ENCODE results near the gene BACE2. TPM values are rescaled to one million over a fixed set of nuclear protein-coding genes. Genes with fewer than 3 reads are reported as not detected.

The BACE2 gene
- total and polyA plus RNA-seq, 11 donors: 3.8 to 30.3 (median 15.6) TPM

DNA sequence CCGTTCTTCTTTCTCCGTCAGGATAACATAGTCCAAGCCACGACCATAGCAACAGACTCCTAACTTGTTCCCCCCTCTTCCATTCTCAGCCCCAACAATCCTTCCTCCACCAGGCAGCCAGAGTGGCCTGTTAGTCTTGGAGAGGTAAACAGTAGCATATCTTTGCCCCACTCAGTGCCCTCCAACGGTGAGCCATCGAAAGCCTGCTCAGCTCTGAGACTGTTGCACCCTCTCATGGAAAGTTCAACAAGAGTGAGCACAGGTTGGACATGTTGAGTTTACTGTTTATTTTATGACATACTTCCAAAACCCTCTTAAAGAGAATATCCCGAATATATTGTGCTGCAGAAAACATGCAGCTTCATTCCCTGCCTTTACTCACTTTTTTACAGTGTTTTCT lies 30.1 kb upstream of the BACE2 start:
- ATAC-seq (no peak), DNase-seq (no peak)
- no peak overlapping the region for H3K4me3 ChIP-seq
- TF ChIP-seq, protein P1, sequence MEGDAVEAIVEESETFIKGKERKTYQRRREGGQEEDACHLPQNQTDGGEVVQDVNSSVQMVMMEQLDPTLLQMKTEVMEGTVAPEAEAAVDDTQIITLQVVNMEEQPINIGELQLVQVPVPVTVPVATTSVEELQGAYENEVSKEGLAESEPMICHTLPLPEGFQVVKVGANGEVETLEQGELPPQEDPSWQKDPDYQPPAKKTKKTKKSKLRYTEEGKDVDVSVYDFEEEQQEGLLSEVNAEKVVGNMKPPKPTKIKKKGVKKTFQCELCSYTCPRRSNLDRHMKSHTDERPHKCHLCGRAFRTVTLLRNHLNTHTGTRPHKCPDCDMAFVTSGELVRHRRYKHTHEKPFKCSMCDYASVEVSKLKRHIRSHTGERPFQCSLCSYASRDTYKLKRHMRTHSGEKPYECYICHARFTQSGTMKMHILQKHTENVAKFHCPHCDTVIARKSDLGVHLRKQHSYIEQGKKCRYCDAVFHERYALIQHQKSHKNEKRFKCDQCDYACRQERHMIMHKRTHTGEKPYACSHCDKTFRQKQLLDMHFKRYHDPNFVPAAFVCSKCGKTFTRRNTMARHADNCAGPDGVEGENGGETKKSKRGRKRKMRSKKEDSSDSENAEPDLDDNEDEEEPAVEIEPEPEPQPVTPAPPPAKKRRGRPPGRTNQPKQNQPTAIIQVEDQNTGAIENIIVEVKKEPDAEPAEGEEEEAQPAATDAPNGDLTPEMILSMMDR (IDR thresholded peaks at IDR 0.05): no peak
- TF ChIP-seq POLR2A (IDR thresholded peaks at IDR 0.05): no peak
- no peaks in the 10 kb centered on the region for H3K36me3 ChIP-seq
- H3K27ac ChIP-seq: no peak overlapping the region
- intact Hi-C loops (cut with DNase I): no loop called here
- peaks cover 0 to 6% (median 0%) of the 10 kb centered on the region in 9 donors for H3K27me3 ChIP-seq
- peaks cover 0 to 16% (median 4%) of the 10 kb centered on the region in 12 donors for H3K4me1 ChIP-seq
- no peaks in the 10 kb centered on the region for H3K9me3 ChIP-seq
- 89 to 96% (median 91%) methylated on average over 6 of the region's 6 CpGs for WGBS, 4 donors

DNA sequence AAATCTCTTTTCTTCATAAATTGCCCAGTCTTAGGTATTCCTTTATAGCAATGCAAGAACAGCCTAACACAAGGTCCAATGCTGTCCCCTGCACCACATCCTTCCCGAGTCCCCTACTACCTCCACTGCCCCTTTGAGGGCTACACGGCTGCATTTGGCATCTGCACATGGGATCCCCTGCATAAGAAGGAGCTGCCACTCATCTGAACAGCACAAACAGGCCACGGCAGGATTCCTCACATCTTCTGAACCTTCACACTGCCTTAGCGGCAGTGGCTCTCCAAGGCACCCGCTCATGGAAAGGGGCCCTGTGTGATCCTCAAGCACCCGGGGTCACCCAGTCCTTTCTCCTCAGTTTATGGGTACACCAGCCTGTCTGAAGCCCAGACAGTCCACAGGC lies 29.2 kb upstream of the BACE2 start:
- no peaks in the 10 kb centered on the region for H3K9me3 ChIP-seq
- H3K27ac ChIP-seq: no peak overlapping the region
- WGBS, 4 donors: 89 to 97% (median 94%) methylated on average over 6 of the region's 6 CpGs
- no peaks in the 10 kb centered on the region for H3K36me3 ChIP-seq
- intact Hi-C loops (cut with DNase I): no loop called here
- no peak overlapping the region for H3K4me3 ChIP-seq
- H3K4me1 ChIP-seq: peaks cover 0 to 16% (median 4%) of the 10 kb centered on the region in 12 donors
- ATAC-seq (no peak), DNase-seq (no peak)
- peaks cover 0 to 6% (median 0%) of the 10 kb centered on the region in 9 donors for H3K27me3 ChIP-seq
- TF ChIP-seq, protein P1 (IDR thresholded peaks at IDR 0.05): no peak
- no peak for TF ChIP-seq POLR2A (IDR thresholded peaks at IDR 0.05)

DNA sequence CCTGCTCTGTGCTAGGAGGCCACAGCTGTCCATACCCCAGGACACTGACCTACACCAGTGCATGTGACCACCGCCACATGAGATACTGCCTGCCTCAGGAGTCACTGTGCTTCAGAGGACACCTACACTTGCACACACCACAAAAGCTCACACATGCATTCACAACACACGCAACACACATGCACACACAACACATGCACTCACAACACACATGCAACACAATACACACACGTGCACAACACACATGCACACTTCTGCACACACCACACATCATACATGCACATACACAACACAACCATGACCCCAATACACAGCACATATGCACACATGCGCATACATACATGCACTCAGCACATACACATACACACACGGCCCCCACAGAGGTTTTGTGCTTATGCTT lies 28.7 kb upstream of the BACE2 start:
- Histone ChIP-seq H3K4me1 (peaks cover 0 to 16% (median 4%) of the 10 kb centered on the region in 12 donors), H3K4me3 (no peak overlapping the region), H3K27me3 (peaks cover 0 to 6% (median 0%) of the 10 kb centered on the region in 9 donors), H3K9me3 (no peaks in the 10 kb centered on the region), H3K27ac (no peak overlapping the region), H3K36me3 (no peaks in the 10 kb centered on the region)
- WGBS, 4 donors: 86 to 93% (median 90%) methylated on average over 5 of the region's 5 CpGs
- DNase-seq (no peak), ATAC-seq (no peak)
- intact Hi-C loops (cut with DNase I): no loop called here
- TF ChIP-seq, protein P1 (IDR thresholded peaks at IDR 0.05): no peak
- no peak for TF ChIP-seq POLR2A (IDR thresholded peaks at IDR 0.05)

DNA sequence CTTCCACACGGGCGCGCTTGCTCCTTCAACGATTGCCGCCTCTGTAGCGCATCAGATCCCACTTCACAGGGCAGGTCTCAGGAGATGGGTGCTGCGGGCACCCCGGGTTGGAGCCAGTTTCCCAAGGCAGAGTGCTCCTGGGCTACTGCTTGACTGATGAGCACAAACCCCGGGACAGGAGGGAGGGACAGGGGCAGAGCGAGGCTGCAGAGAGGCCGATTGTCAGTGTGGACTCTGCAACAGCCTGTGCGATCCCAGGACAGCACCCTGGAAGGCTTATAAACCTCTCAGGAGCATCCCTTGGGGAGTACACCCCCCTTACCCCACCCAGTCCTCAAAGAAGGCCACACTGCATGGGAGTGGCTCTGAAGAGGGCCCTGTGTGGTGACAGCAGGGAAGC lies 28.0 kb upstream of the BACE2 start:
- Histone ChIP-seq H3K27me3 (peaks cover 0 to 6% (median 0%) of the 10 kb centered on the region in 9 donors), H3K36me3 (no peaks in the 10 kb centered on the region), H3K27ac (no peak overlapping the region), H3K4me1 (peaks cover 0 to 16% (median 4%) of the 10 kb centered on the region in 12 donors), H3K4me3 (no peak overlapping the region), H3K9me3 (no peaks in the 10 kb centered on the region)
- intact Hi-C loops (cut with DNase I): no loop called here
- ATAC-seq: no peak
- TF ChIP-seq, protein P1 (IDR thresholded peaks at IDR 0.05): no peak
- TF ChIP-seq POLR2A (IDR thresholded peaks at IDR 0.05): no peak
- 92 to 96% (median 94%) methylated on average over 9 to 12 of the region's 12 CpGs for WGBS, 4 donors
- DNase-seq: no peak
